Adrenal gland (tissue), 5 donors: Measurements from ENCODE around the gene FAM20A.

Experiments used
- CTCF ChIP-seq, 6 experiments: fragments of 450-650 bp in 4 of 6; fragments of 200-600 bp in 2 of 6; sonication (generic) in 1 of 6; IDR thresholded peaks; 1 replicate in 5 of 6; 2 replicates in 1 of 6; pipeline versions ENCODE4 v1.5.1 to v1.8.0; 2016 to 2021; ENCODE audit warnings: antibody characterized with exemption in 6 of 6, mild to moderate bottlenecking in 2 of 6, moderate library complexity in 1 of 6
- POLR2A ChIP-seq, 2 donors: fragments of 450-650 bp; IDR thresholded peaks; one replicate each; pipeline ENCODE4 v1.6.1; 2017; ENCODE audit warnings: antibody characterized with exemption in 2 of 2, mild to moderate bottlenecking in 2 of 2, moderate library complexity in 1 of 2
- donor health status: DM: no; HTN: no; CAD: no.

DNA sequence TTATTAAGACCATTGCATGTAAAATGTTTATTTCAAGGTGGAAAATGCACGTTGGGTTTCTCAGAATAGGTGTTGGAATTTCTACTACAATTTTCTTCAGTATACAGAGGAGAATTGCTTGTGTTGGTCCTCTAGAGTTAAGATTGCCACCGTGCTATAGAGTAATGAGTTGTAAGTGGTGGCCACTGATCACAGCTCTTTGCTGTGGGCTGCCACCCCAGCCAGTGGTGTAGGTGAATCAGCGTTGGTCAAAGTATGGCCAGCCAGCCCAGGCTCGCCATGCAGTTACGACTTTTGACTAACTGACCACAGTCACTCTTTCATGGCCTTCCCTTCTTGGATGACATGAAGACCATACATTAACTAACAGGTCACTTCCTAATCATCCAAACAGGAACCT, 101.6 kb downstream of the FAM20A start:
- TF ChIP-seq CTCF (IDR thresholded peaks at IDR 0.05) (no peak), POLR2A (IDR thresholded peaks at IDR 0.05) (no peak)
